LNCAP (cell line): Measurements from ENCODE around the gene RFX4.

ENCODE experiments used
- CTCF ChIP-seq: fragments of 450-650 bp; IDR thresholded peaks from 2 replicates; pipeline ENCODE4 v1.5.1; 2017; ENCODE audit warnings: mild to moderate bottlenecking

Gene RFX4

DNA sequence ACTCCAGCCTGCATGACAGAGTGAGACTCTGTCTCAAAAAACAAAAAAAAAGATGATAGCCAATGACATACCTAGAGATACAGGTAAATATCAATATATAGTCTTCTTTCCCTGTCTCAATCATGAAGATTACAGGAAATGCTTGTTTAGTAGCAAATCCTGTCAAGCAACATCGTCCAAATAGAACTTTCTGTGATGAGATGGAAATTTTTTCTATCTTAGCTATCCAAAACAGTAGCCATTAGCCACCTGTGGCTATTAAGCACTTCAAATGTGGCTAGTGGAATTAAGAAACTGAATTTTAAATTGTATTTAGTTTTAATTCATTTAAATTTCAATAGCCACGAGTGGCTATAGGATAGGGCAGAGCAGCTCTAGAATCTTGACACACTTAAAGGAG is 158.4 kb downstream of the RFX4 start:
- TF ChIP-seq CTCF = no peak

DNA sequence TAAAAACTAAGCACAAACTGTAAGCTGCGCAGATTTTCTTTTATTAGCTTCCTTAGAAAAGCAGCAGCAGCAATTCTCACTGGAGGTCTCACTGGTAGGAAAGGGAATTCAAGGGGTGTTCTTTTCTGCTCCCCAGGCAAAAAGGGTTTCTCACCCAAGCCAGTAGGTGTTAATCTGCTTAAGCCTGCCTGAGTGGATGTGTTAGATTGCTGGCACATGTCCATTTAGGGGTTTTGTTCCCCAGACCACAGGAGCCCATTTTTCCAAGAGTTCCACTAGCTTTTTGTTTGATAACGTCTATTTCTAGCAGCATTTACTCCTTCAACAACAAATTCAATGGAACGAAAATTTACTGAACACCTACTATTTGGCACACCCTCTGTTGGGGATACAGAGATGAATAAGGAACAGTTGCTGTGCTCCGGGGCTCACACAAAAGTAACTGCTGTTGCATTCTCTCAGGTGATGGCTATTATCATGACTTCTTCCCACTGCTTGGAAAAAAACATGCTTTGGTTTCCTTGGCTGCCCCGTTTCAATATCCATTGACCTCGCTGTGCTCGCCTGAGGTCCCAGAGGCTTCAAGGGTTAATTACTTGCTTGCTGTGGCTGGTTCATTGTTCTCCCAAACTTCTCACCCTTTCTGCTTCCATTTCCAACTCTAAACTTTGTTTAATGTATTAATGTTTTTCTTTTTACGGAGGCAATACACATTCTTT is 160.6 kb downstream of the RFX4 start:
- no peak for TF ChIP-seq CTCF

- no peak for TF ChIP-seq CTCF
These were observed 161.8 kb downstream of the RFX4 start for GRCh38 chr12:106744600-106744999.

- no peak for TF ChIP-seq CTCF
These were observed 162.5 kb downstream of the RFX4 start for GRCh38 chr12:106745181-106745745.

GRCh38 chr12:106747973-106748436 is 165.2 kb downstream of the RFX4 start:
- no peak for TF ChIP-seq CTCF

- TF ChIP-seq CTCF = no peak
These were observed 167.7 kb downstream of the RFX4 start for GRCh38 chr12:106750524-106750923.

DNA sequence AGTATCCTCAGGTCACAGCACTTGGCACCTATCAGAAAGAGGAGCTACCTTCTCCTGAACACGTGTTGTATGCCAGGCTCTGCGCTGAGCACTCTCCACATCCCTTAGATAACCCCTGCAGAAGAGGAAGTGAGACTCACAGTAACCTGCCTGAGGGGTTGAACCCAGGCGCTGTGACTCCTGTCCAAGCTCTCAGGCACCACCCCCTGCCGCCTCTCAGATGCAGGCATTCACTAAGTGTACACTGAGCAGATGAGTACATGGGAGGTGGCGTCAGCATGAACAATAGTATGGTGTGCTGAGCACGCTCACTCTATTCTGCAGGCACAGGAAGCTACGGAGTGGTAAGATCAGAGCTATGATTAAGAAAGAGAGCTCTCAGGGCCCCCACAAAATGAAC is 170.7 kb downstream of the RFX4 start:
- TF ChIP-seq CTCF = no peak
